Stimulated activated CD8-positive, alpha-beta memory T cell treated with anti-CD3 and anti-CD28 coated beads, Interleukin-15, amount 100 ng/mL, for 1 hour (primary cell): Measurements from ENCODE around the gene CAPN2.
A peak's percentile ranks its signal among the peaks of the same experiment; 100 is the strongest.

Experiments
- DNase-seq: peaks from one replicate; pipeline ENCODE4 v3.0.0-alpha.2; 2020; ENCODE audit warnings: low read depth

The CAPN2 gene

GRCh38 chr1:223702735-223703667 lies 9.3 kb upstream of the CAPN2 start:
- no peak for DNase-seq

- DNase-seq = no peak
These were observed 8.7 kb upstream of the CAPN2 start for GRCh38 chr1:223703668-223704013.

GRCh38 chr1:223704921-223705878 lies 7.1 kb upstream of the CAPN2 start:
- no peak for DNase-seq

GRCh38 chr1:223706077-223706973 lies 6.0 kb upstream of the CAPN2 start:
- no peak for DNase-seq

GRCh38 chr1:223707256-223708000 lies 4.9 kb upstream of the CAPN2 start:
- no peak for DNase-seq

- DNase-seq = no peak
These were observed 4.4 kb upstream of the CAPN2 start for GRCh38 chr1:223708001-223708359.

- DNase-seq = no peak
These were observed 3.6 kb upstream of the CAPN2 start for GRCh38 chr1:223708651-223709268.

- DNase-seq = no peak
These were observed 2.7 kb upstream of the CAPN2 start for GRCh38 chr1:223709598-223709997.

- DNase-seq = no peak
These were observed 1.9 kb upstream of the CAPN2 start for GRCh38 chr1:223710179-223711133.

GRCh38 chr1:223711173-223711572 lies 1.2 kb upstream of the CAPN2 start:
- no peak for DNase-seq

GRCh38 chr1:223711747-223712193 lies 569 bp upstream of the CAPN2 start:
- no peak for DNase-seq

- no peak for DNase-seq
These were observed 623 bp downstream of the CAPN2 start for GRCh38 chr1:223712850-223713474.

GRCh38 chr1:223713546-223714420 lies 1.4 kb downstream of the CAPN2 start:
- DNase-seq = no peak

GRCh38 chr1:223714421-223714724 lies 2.0 kb downstream of the CAPN2 start:
- DNase-seq = no peak

GRCh38 chr1:223714849-223715603 lies 2.7 kb downstream of the CAPN2 start:
- no peak for DNase-seq

- no peak for DNase-seq
These were observed 3.3 kb downstream of the CAPN2 start for GRCh38 chr1:223715604-223716172.

GRCh38 chr1:223716302-223716862 lies 4.0 kb downstream of the CAPN2 start:
- DNase-seq = peak; percentile 20
